HG03135 (cell line): Measurements from ENCODE around the gene GBP5.

Experiments used
- ATAC-seq: cut with Tn5 transposase; IDR thresholded peaks from one replicate; pipeline ENCODE4 v1.9.1; 2021; ENCODE audit warnings: mild to moderate bottlenecking, moderate library complexity; ENCODE audit not compliant: unreplicated experiment

GBP5 gene

GRCh38 chr1:89272269-89273041 is at the start of gene GBP5:
Gene GBP5 (minus strand): TSS chr1:89272860. CDS start chr1:89269555, 3,305 bp downstream.
- peak; percentile 89 for ATAC-seq

- ATAC-seq, result no peak
Measured at GRCh38 chr1:89322402-89322801, 49.7 kb upstream of the GBP5 start.

GRCh38 chr1:89312572-89312971 is 39.9 kb upstream of the GBP5 start:
- no peak for ATAC-seq

- no peak for ATAC-seq
Measured at GRCh38 chr1:89311757-89312156, 39.1 kb upstream of the GBP5 start.

- peak; percentile 7 for ATAC-seq
Measured at GRCh38 chr1:89310976-89311375, 38.3 kb upstream of the GBP5 start.

GRCh38 chr1:89310505-89310904 is 37.8 kb upstream of the GBP5 start:
- peak; percentile 92 for ATAC-seq

GRCh38 chr1:89309828-89310227 is 37.2 kb upstream of the GBP5 start:
- no peak for ATAC-seq

GRCh38 chr1:89306273-89306672 is 33.6 kb upstream of the GBP5 start:
- no peak for ATAC-seq

GRCh38 chr1:89305493-89305892 is 32.8 kb upstream of the GBP5 start:
- ATAC-seq, result no peak

GRCh38 chr1:89304572-89305230 is 32.0 kb upstream of the GBP5 start:
- ATAC-seq, result no peak

GRCh38 chr1:89302697-89303332 is 30.2 kb upstream of the GBP5 start:
- ATAC-seq, result no peak

GRCh38 chr1:89299739-89300463 is 27.2 kb upstream of the GBP5 start:
- peak; percentile 86 for ATAC-seq

GRCh38 chr1:89298461-89298860 is 25.8 kb upstream of the GBP5 start:
- ATAC-seq, result no peak

GRCh38 chr1:89295187-89295586 is 22.5 kb upstream of the GBP5 start:
- ATAC-seq, result no peak

- ATAC-seq, result no peak
Measured at GRCh38 chr1:89291276-89291675, 18.6 kb upstream of the GBP5 start.

GRCh38 chr1:89288051-89288340 is 15.3 kb upstream of the GBP5 start:
- no peak for ATAC-seq

GRCh38 chr1:89287181-89288050 is 14.8 kb upstream of the GBP5 start:
- peak; percentile 36 for ATAC-seq

- ATAC-seq, result peak; percentile 87
Measured at GRCh38 chr1:89286549-89287180, 14.0 kb upstream of the GBP5 start.

- ATAC-seq, result no peak
Measured at GRCh38 chr1:89285745-89286380, 13.2 kb upstream of the GBP5 start.
